Aorta (tissue), 5 donors: ENCODE measurements around the gene PDK3. TPM values are rescaled to one million over a fixed set of nuclear protein-coding genes. Genes with fewer than 3 reads are reported as not detected.

Experiments
- ATAC-seq: fragments of 200-7000 bp; cut with Tn5 transposase; one replicate; pipeline ENCODE4 v1.9.1; 2022; ENCODE audit warnings: moderate library complexity; ENCODE audit not compliant: low FRiP score
- DNase-seq, 2 donors: peaks; one replicate each; pipeline ENCODE4 v3.0.0-alpha.2; 2020
- H3K27ac ChIP-seq, 2 donors: one replicate each; pipeline ENCODE4 v1.5.1; 2013; ENCODE audit warnings: low read length in 2 of 2, mild to moderate bottlenecking in 2 of 2, moderate library complexity in 2 of 2, control low read depth in 1 of 2, inconsistent platforms in 1 of 2, low read depth in 1 of 2
- H3K27me3 ChIP-seq, 2 donors: one replicate each; pipeline ENCODE4 v1.6.1; 2013; ENCODE audit warnings: control low read depth in 1 of 2, low read length in 1 of 2, mild to moderate bottlenecking in 1 of 2, moderate library complexity in 1 of 2; ENCODE audit not compliant: insufficient read depth in 2 of 2, control insufficient read depth in 1 of 2
- H3K36me3 ChIP-seq, 2 donors: one replicate each; pipeline ENCODE4 v1.6.1; 2013; ENCODE audit warnings: control low read depth in 1 of 2, low read length in 1 of 2, mild to moderate bottlenecking in 1 of 2; ENCODE audit not compliant: insufficient read depth in 2 of 2, control insufficient read depth in 1 of 2
- H3K4me1 ChIP-seq, 2 donors: one replicate each; pipeline ENCODE4 v1.6.1; 2013; ENCODE audit warnings: low read length in 2 of 2, control low read depth in 1 of 2, mild to moderate bottlenecking in 1 of 2, moderate library complexity in 1 of 2; ENCODE audit not compliant: insufficient read depth in 2 of 2, control insufficient read depth in 1 of 2
- H3K4me3 ChIP-seq, 2 donors: one replicate each; pipeline ENCODE4 v1.5.1; 2013; ENCODE audit warnings: low read length in 2 of 2, control low read depth in 1 of 2, mild to moderate bottlenecking in 1 of 2
- H3K9me3 ChIP-seq: one replicate; pipeline ENCODE4 v1.6.1; 2013; ENCODE audit warnings: mild to moderate bottlenecking, low read length; ENCODE audit not compliant: control insufficient read depth
- WGBS, 2 donors: extraction: QIAGEN DNeasy Blood & Tissue Kit; methylation state at CpG; one replicate each; pipeline ENCODE4 v1.1.7; 2013; 5-methylcytosine and 5-hydroxymethylcytosine counted together
- intact Hi-C, 2 donors: fragments of 100-400 bp; cut with DNase I; formaldehyde crosslinking; loops; one replicate each; pipeline versions ENCODE4 v1.14.2 to v1.15.0; 2022
- polyA plus RNA-seq, 2 donors: library from polyadenylated mRNA; stranded (reverse); fragments of 200-250 nt; gene quantifications; one replicate each; pipeline ENCODE4 v1.2.3, GENCODE V29; 2013
- total RNA-seq, 2 donors: library from RNA; stranded (reverse); fragmentation: NEBNext Ultra II Directional; extraction: Animal tissue kit (Norgen Biotek cat#: 25700); gene quantifications; one replicate each; pipeline ENCODE4 v1.2.1, GENCODE V29; 2021
- donor health status: healthy with polysubstance abuse.
- donor health status: Bipolar disorder and iron deficiency.
- donor health status: DM: no; HTN: no; CAD: no.
- donor health status: DM: no; HTN: no; CAD: no.
- donor health status: DM: yes; HTN: yes; CAD: no.

The PDK3 gene
- total and polyA plus RNA-seq, 4 donors: 15.4 to 119 (median 46.0) TPM

DNA sequence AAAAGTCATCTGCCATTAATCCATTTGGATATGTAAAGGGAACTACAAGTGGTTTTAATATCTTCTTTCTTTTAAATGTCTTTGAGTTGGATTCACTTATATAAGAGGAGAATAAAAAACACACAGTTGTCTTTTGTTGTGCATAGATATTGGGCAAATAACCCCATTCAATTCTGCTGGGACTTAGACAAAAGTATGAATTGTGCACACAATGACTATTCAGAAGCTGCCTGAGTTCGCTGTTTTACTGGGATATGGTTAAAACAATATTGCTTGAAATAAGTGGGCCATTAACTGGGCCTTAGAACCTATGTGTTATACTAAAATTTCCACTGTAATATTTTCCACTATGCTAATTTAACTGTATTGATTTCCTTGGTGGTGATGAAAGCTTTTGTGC is 110.4 kb downstream of the PDK3 start:
- Histone ChIP-seq H3K9me3 (no peaks in the 10 kb centered on the region), H3K36me3 (no peaks in the 10 kb centered on the region), H3K4me1 (peaks cover 0 to 4% of the 10 kb centered on the region in 2 donors), H3K4me3 (no peak overlapping the region), H3K27ac (no peak overlapping the region), H3K27me3 (no peaks in the 10 kb centered on the region)
- no peak for ATAC-seq
- intact Hi-C loops: no loop called here
- no peak for DNase-seq
- 85 to 93% methylated on average over 1 of the region's 1 CpG for WGBS, 2 donors

DNA sequence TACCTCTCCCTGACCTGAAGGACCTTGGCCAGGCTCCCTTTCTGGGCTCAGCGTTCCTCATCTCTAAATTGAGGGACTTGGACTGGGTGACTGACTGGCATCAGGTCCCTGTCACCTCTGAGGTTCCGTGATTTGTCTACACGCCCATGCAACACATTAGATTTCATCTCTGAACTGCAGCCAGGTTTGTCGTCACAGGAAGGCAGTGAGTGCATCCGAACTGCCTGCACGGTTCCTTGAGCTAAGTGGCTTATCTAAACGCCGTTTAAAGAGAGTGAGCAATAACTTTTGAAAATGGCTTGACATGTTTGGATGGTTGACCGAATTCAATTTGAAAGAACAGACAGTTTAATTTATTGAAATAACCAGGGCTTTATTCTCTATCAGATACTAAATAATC is 112.0 kb downstream of the PDK3 start:
- Histone ChIP-seq H3K4me3 (no peak overlapping the region), H3K27ac (no peak overlapping the region), H3K36me3 (no peaks in the 10 kb centered on the region), H3K27me3 (no peaks in the 10 kb centered on the region), H3K4me1 (no peaks in the 10 kb centered on the region), H3K9me3 (no peaks in the 10 kb centered on the region)
- DNase-seq: no peak
- no peak for ATAC-seq
- 84 to 89% methylated on average over 9 of the region's 9 CpGs for WGBS, 2 donors
- intact Hi-C loops: no loop called here

Other genes starting within 250 kb of the PDK3 start
- not detected for gene SUPT20HL2, start 151.2 kb upstream of the PDK3 start, total RNA-seq
- not detected for gene SUPT20HL2, start 151.2 kb upstream of the PDK3 start, polyA plus RNA-seq
- under 1 TPM in 1 of 2 donors, not detected in 1; 0.15 TPM for gene SUPT20HL1, start 104.6 kb upstream of the PDK3 start, total RNA-seq
- gene SUPT20HL1, start 104.6 kb upstream of the PDK3 start, polyA plus RNA-seq: not detected
- gene PCYT1B, start 182.1 kb downstream of the PDK3 start, total RNA-seq: 1 to 10 TPM in 1 of 2 donors, under 1 TPM in 1; 0.96 to 1.3 TPM
- under 1 TPM in 1 of 2 donors, not detected in 1; 0.03 TPM for gene PCYT1B, start 182.1 kb downstream of the PDK3 start, polyA plus RNA-seq
- gene POLA1, start 228.6 kb downstream of the PDK3 start, total RNA-seq: 10 to 100 TPM; 10.4 to 15.6 TPM
- gene POLA1, start 228.6 kb downstream of the PDK3 start, polyA plus RNA-seq: 1 to 10 TPM; 1.6 to 3.0 TPM